ENCODE measurements around the gene RAMP2. TPM values are rescaled to one million over a fixed set of nuclear protein-coding genes. Genes with fewer than 3 reads are reported as not detected.
"Not testable (repeated sequence)": the region's sequence is repeated elsewhere in the genome, so short reads cannot be mapped to it uniquely, and the experiment has no call there.

RAMP2 gene
- total RNA-seq, 4 donors from 2014 or later, result 18.6 to 55.3 (median 25.7) TPM

DNA sequence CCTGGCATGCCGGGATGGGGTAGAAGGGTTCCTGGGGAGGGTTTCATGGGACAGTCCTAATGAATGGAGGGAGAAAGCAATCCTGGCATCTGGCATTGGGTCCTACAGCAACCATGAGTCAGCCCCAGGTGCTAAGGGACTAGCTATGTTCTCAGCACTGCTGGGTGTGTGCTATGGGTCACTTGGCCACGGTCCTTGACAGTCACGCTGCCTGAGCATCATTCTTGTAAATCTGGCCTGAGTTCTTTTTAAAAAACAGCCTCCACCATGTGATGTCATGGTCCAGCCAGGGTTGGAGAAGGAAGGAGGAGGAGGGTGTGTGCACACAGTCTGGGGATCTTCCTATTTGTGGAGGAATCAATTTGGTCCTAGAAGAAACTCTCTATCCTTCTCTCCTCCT is 6.2 kb upstream of the RAMP2 start:
- DNase-seq, result peak; percentile 90 to 91
- TF ChIP-seq, protein P1, sequence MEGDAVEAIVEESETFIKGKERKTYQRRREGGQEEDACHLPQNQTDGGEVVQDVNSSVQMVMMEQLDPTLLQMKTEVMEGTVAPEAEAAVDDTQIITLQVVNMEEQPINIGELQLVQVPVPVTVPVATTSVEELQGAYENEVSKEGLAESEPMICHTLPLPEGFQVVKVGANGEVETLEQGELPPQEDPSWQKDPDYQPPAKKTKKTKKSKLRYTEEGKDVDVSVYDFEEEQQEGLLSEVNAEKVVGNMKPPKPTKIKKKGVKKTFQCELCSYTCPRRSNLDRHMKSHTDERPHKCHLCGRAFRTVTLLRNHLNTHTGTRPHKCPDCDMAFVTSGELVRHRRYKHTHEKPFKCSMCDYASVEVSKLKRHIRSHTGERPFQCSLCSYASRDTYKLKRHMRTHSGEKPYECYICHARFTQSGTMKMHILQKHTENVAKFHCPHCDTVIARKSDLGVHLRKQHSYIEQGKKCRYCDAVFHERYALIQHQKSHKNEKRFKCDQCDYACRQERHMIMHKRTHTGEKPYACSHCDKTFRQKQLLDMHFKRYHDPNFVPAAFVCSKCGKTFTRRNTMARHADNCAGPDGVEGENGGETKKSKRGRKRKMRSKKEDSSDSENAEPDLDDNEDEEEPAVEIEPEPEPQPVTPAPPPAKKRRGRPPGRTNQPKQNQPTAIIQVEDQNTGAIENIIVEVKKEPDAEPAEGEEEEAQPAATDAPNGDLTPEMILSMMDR (IDR thresholded peaks at IDR 0.05), result no peak
- TF ChIP-seq POLR2A (IDR thresholded peaks at IDR 0.05), result no peak
- Histone ChIP-seq H3K9me3 (no peaks in the 10 kb centered on the region), H3K27ac (no peak overlapping the region), H3K27me3 (no peaks in the 10 kb centered on the region), H3K4me3 (replicated peaks in 1 of 3) (no peak overlapping the region), H3K36me3 (no peaks in the 10 kb centered on the region), H3K4me1 (peaks cover 0 to 11% of the 10 kb centered on the region in 2 donors)
- WGBS, 2 donors, result 30 to 59% methylated on average over 2 to 3 of the region's 3 CpGs
- intact Hi-C loops (cut with DNase I), result no loop called here

- TF ChIP-seq, protein P1 (IDR thresholded peaks at IDR 0.05), result no peak
- Histone ChIP-seq H3K4me1 (peaks cover 5 to 12% of the 10 kb centered on the region in 2 donors), H3K27me3 (no peaks in the 10 kb centered on the region), H3K27ac (peak overlapping the region in 2 of 3 donors; percentile 67 to 79), H3K4me3 (replicated peaks in 1 of 3) (peak overlapping the region in 1 of 3 donors; percentile 54), H3K9me3 (no peaks in the 10 kb centered on the region), H3K36me3 (no peaks in the 10 kb centered on the region)
- DNase-seq, result no peak
- intact Hi-C loops (cut with DNase I), result loop anchor here (5.0 to 10.0 kb wide), 2 partner anchors 38 to 185 kb away; partner anchors contain the start of gene PSMC3IP
- WGBS, 2 donors, result 46 to 55% methylated on average over 11 of the region's 11 CpGs
Measured at GRCh38 chr17:42759982-42760651, 910 bp upstream of the RAMP2 start.

- H3K27ac ChIP-seq, result peak overlapping the region; percentile 37 to 79 (median 67)
Measured at GRCh38 chr17:42761638-42762037, 611 bp downstream of the RAMP2 start.

GRCh38 chr17:42766124-42766523 is 5.1 kb downstream of the RAMP2 start:
- WGBS, 2 donors, result 82 to 86% methylated on average over 4 to 6 of the region's 6 CpGs
- H3K4me3 ChIP-seq (replicated peaks in 1 of 3), result no peak overlapping the region
- no peaks in the 10 kb centered on the region for H3K9me3 ChIP-seq
- no peaks in the 10 kb centered on the region for H3K27me3 ChIP-seq
- no peaks in the 10 kb centered on the region for H3K36me3 ChIP-seq
- H3K4me1 ChIP-seq, result peaks cover 5% of the 10 kb centered on the region in 2 donors
- H3K27ac ChIP-seq, result no peak overlapping the region
- intact Hi-C loops (cut with DNase I), result loop anchor here (10.0 kb wide), 1 partner anchor 191 kb away; the partner anchor contains the start of gene PSMC3IP
- no peak for TF ChIP-seq POLR2A (IDR thresholded peaks at IDR 0.05)
- TF ChIP-seq, protein P1 (IDR thresholded peaks at IDR 0.05), result no peak
- no peak for DNase-seq

More at GRCh38 chr17:42761638-42762037, 611 bp downstream of the RAMP2 start:
- WGBS, 2 donors, result 34 to 36% methylated on average over 12 of the region's 12 CpGs
- intact Hi-C loops (cut with DNase I), result loop anchor here (5.0 to 10.0 kb wide), 2 partner anchors 39 to 187 kb away; partner anchors contain the start of gene PSMC3IP
- Histone ChIP-seq H3K36me3 (no peaks in the 10 kb centered on the region), H3K4me1 (peaks cover 5 to 12% of the 10 kb centered on the region in 2 donors), H3K9me3 (no peaks in the 10 kb centered on the region), H3K4me3 (replicated peaks in 1 of 3) (peak overlapping the region in 1 of 3 donors; percentile 54), H3K27me3 (no peaks in the 10 kb centered on the region)
- DNase-seq, result no peak
- TF ChIP-seq, protein P1 (IDR thresholded peaks at IDR 0.05), result no peak
- TF ChIP-seq POLR2A (IDR thresholded peaks at IDR 0.05), result no peak

DNA sequence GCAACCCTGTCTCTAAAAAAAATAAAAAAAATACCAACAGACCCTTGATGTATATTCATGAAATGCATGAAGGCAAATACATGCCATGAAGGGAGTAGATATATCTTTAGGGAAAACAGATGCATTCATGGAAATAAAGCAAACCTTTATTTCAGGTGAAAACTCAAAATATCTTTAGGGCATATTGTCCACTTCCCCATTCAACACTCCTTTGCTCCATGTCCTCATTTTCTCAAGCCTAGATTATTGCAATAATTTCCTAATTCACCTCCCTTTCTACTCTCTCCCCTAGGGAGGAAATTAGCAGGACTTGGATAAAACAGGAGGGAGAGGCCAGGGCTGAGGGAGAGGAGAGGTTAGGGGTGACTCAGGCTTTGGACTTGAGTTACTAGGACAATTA is 6.5 kb downstream of the RAMP2 start:
- Histone ChIP-seq H3K4me3 (replicated peaks in 1 of 3) (no peak overlapping the region), H3K27ac (no peak overlapping the region), H3K36me3 (no peaks in the 10 kb centered on the region), H3K4me1 (peaks cover 0 to under 1% of the 10 kb centered on the region in 2 donors), H3K27me3 (no peaks in the 10 kb centered on the region), H3K9me3 (no peaks in the 10 kb centered on the region)
- DNase-seq, result no peak
- intact Hi-C loops (cut with DNase I), result loop anchor here (10.0 kb wide), 1 partner anchor 193 kb away; the partner anchor contains the start of gene PSMC3IP
- no peak for TF ChIP-seq POLR2A (IDR thresholded peaks at IDR 0.05)
- TF ChIP-seq, protein P1 (IDR thresholded peaks at IDR 0.05), result no peak

DNA sequence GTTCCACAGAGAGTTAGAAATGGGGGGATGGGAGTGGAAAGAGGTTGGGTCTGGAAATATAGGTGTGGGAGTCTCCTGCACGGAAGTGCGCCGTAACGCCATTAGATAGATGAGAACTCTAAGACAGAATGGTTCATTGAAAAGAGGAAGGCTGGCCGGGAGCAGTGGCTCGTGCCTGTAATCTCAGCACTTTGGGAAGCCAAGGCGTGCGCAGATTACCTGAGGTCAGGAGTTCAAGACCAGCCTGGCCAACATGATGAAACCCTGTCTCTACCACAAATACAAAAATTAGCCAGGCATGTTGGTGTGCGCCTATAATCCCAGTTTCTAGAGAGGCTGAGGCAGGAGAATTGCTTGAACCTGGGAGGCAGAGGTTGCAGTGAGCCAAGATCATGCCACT is 7.0 kb downstream of the RAMP2 start:
- WGBS, 2 donors, result 75 to 79% methylated on average over 9 of the region's 9 CpGs

GRCh38 chr17:42769964-42770363 is 8.9 kb downstream of the RAMP2 start:
- not testable (repeated sequence) for H3K27me3 ChIP-seq; DNase-seq; H3K36me3 ChIP-seq; H3K4me3 ChIP-seq (replicated peaks in 1 of 3); H3K27ac ChIP-seq; H3K4me1 ChIP-seq; H3K9me3 ChIP-seq
- intact Hi-C loops (cut with DNase I), result loop anchor here (10.0 kb wide), 1 partner anchor 195 kb away; the partner anchor contains the start of gene PSMC3IP
- WGBS, 2 donors, result 82 to 83% methylated on average over 10 of the region's 10 CpGs

More for the DNA sequence above, 7.0 kb downstream of the RAMP2 start:
- not testable (repeated sequence) for H3K27me3 ChIP-seq; H3K4me3 ChIP-seq (replicated peaks in 1 of 3); DNase-seq; H3K9me3 ChIP-seq; H3K36me3 ChIP-seq; H3K4me1 ChIP-seq; H3K27ac ChIP-seq
- intact Hi-C loops (cut with DNase I), result loop anchor here (10.0 kb wide), 1 partner anchor 193 kb away; the partner anchor contains the start of gene PSMC3IP

All from thyroid gland (tissue), 4 donors.